NOMO-1 (cell line): ENCODE measurements around the gene IGFL2.
A peak's percentile ranks its signal among the peaks of the same experiment; 100 is the strongest.
"Not testable (repeated sequence)": the region's sequence is repeated elsewhere in the genome, so short reads cannot be mapped to it uniquely, and the experiment has no call there.

Experiments used
- DNase-seq, 2 experiments: peaks; one replicate each; lab custom pipeline; 2025; ENCODE audit not compliant: unreplicated experiment in 2 of 2; lab: John Stamatoyannopoulos, UW

IGFL2 gene

GRCh38 chr19:46147791-46148288, at the start of gene IGFL2:
Gene IGFL2 (plus strand): TSS chr19:46148238. CDS start chr19:46148279, 41 bp downstream.
- DNase-seq: no peak

- no peak for DNase-seq
Measured at GRCh38 chr19:46100344-46100743, 47.7 kb upstream of the IGFL2 start.

DNA sequence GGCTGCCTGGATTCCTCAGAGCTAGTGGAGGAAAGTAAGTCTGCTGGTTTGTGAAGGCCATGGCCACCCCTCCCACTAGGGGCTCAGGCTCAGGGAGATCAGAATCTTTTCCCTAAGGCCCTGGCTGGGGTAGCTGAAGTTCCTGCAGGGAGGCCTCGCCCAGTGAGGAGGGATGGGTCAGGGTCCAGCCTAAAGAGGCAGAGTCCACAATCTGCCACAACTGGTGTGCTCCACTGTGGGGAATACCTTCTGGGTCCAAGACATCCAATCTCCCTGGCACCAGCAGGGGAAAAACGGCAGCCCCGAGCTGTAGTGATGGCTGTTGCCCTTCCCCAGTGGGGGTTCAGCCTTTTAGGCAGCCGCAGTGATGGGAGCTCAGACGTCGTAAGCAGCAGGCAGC, 46.7 kb upstream of the IGFL2 start:
- no peak for DNase-seq

DNA sequence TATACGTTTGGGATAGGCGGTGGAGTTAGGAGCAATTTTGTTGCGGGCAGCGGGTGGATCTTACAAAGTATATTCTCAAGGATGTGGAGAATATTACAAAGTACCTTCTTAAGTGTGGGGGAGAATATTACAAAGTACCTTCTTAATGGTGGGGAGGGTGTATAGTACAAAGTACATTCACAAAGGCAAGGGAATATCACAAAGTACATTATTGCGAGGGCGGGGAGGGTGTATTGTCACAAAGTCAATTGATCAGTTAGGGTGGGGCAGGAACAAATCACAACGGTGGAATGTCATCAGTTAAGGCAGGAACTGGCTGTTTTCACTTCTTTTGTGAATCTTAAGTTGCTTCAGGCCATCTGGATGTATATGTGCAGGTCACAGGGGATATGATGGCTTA, 45.7 kb upstream of the IGFL2 start:
- not testable (repeated sequence) for DNase-seq

- no peak for DNase-seq
Measured at GRCh38 chr19:46107371-46107770, 40.7 kb upstream of the IGFL2 start.

DNA sequence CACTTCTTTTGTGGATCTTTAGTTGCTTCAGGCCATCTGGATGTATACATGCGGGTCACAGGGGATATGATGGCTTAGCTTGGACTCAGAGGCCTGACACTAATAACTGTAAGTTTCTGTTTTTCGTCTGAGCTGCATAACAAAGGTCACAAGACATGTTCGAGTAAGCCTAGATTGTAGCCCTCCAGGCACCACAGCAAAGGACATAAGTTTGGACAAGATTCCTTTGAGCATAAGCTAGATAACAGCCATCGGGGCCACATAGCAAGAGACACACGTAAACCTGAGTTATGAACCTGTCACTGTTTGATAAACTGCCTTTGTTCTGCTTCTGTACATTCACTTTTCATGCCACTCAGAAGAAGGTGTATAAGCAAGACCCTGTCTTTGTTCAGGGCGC, 38.2 kb upstream of the IGFL2 start:
- DNase-seq: no peak

- no peak for DNase-seq
Measured at GRCh38 chr19:46111376-46111775, 36.7 kb upstream of the IGFL2 start.

DNA sequence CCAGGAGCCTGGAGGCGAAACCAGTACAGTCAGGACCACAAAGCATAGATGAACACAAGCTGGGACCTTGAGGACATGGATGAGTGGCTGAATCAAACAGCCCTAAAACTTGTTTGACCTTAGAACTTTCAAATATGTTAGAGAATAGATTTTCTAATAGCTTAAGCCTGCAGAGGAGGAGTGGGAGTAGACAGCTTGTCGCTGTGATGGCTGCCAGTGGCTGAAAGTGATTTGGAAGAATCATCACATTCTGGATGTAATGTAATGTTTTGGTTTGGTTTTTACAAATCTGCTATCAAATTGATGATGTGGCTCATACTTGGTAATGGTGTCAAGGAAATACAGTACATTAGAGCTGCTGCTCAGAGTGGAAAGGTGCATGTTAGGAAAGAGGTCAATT, 35.5 kb upstream of the IGFL2 start:
- DNase-seq: no peak

DNA sequence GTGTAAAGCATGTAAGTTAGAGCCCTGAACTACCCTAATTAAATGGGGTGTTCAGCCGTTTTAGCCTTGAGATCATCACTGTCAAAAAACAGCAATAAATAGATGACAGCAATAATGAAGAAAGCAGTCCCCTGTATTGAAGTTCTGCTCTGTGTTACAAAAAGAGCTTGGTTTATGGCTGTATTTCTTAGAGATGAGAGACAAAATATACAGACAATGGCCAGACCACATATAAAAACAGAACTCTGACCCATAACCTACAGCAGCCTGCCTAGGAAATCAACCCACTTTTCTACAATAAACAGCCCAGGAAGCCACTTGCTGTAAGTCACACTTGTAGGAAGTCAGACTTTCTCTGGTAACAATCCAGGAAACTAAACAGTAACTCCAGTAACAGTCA, 34.3 kb upstream of the IGFL2 start:
- DNase-seq: no peak

DNA sequence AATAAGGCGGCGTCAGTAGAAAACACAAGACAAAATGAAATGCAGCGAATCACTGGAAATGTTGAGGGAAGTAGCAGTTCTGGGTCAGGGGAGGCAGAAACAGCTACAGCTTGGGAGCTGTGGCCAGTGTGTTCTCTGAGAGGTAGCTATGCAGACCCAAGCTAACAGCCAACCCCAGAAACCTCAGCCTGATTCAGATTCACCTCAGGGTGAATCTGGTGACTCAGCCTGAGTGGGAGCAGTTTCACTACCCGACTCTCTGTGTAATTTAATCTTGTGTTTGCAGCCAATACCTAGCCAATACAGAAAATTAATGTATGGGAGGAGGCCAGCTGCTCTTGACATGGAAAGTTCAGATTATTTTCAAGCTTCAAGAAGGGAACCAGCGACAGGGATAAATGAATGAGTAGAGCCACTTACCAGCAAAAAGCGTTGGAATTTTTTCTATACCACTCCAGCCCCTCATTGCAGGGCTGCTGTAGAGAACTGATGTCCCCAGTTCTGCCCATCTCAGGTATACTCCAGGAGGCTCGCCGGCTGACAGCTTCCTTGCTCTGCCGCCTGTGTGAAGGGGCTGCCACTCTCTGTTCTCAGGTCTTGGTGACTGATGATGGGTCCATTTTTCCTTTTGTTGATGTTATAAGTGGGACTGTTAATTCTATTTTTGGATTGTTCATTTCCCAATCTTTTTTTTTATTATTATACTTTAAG, 32.5 kb upstream of the IGFL2 start:
- DNase-seq: peak in 1 of 2 experiments; percentile 12

DNA sequence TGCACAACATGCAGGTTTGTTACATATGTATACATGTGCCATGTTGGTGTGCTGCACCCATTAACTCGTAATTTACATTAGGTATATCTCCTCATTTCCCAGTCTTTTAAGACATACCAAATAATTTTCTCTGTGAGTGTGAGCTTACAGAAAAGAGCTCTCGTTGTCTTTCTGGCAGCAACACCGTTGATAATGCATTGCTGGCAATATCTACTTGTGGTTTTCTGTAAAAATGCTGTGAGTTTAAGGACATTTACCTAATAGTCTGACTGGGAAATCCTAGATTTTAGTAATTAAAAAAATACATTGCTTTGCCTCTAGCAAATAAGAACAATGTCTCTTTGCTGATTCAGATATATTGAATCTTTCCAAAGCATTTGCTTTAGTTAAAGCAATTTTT, 31.9 kb upstream of the IGFL2 start:
- DNase-seq: no peak

GRCh38 chr19:46118136-46118535, 29.9 kb upstream of the IGFL2 start:
- no peak for DNase-seq

GRCh38 chr19:46124638-46125115, 23.4 kb upstream of the IGFL2 start, which contains the start of gene IGFL3:
Gene IGFL3 (minus strand): TSS chr19:46124688. CDS start chr19:46124649, 39 bp downstream.
- peak; percentile 59 to 67 for DNase-seq

DNA sequence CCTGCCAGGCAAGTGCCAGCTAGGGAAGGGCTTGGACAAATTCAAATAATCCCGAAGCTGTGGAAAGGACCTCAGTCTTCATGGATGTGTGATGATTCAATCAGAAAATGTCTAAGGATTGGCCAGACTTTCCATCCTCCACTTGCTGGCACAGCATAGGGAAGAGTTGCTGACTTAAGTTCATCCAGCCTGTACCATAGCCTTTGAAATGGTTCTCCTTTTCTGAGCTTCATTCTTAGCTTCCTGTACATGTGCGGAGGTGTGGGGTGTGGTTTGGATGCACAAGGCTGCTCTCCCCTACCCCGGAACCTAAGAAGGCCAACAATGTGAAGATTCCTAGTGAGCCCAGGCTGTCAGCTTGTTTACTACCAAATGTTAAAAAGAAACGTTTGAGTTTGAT, 22.6 kb upstream of the IGFL2 start:
- DNase-seq: peak in 1 of 2 experiments; percentile 14

DNA sequence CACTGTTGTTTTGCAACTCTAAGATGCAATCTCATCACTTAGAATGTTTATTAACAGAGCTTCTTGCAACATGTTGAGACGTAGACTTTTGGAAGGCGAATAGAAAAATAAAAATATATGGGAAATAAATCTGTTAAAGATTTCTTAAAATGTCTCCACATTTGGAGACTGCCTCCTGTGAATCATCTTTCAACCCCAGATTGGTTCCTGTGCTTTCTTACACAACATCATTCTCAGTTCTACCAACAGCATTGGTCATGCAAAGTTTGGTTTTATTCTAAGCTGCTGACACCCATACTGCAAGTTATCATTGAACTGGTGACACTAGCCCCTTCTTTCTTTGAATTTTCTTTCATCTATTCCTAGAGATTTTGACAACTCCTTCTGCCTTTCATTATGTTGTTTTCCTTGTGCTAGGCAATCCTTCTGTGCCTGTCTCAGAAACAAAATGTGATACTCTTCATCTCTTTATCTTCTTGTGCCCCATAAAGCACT, 21.9 kb upstream of the IGFL2 start:
- no peak for DNase-seq

- no peak for DNase-seq
Measured at GRCh38 chr19:46131485-46132143, 16.4 kb upstream of the IGFL2 start.

DNA sequence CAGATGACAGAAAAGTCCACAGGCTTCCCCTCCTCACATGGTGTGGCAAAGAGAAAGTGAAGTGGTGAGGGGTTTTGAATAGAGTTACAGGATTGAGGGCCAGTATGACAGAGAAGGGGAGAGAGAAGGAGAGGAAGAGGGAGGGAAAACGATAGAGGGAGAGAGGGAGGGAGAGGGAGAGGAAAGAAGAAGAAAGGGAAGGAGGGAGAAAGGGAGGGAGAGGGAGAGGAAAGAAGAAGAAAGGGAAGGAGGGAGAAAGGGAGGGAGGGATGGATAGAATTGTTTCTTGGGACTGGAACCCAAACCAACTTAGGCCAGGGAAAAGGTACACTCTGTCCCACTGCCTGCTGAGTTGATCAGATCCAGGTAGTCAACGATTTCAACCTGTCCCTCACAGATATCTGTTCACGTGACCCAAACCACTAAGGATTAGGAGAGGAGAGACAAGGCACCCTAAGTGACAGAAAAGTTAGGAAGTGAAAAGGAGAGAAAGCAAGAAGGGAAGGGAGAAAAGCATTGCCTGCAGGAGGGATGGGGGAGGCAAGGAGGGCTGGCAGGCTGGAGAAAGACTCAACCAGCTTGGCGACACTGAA, 15.4 kb upstream of the IGFL2 start:
- DNase-seq: no peak

DNA sequence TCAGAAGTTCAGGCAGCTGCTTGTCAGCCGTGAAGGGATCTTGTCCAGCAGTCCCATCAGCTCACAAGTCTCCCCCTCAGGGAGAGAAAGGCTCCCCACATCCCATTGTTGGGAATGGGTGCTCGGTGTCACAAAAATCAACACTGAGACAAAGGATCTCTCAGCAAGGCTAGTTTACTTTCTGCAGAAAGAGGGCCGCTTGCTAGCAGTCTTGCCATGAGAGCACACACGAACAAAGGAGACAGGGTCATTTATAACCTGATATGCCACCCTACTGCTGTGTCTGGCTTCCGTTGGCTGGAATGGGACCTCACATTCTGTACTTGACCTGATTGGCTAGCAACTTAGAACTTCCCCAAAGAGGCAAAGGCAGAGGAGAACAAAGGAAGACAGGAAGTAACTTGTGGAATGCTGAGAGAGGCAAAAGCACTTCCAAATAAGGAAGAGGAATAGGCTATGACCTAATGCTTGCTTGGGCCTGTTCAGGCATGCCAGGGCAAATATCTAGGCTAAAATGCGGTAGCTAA, 14.9 kb upstream of the IGFL2 start:
- peak; percentile 28 to 30 for DNase-seq

- no peak for DNase-seq
Measured at GRCh38 chr19:46133777-46134241, 14.2 kb upstream of the IGFL2 start.

GRCh38 chr19:46134527-46134926, 13.5 kb upstream of the IGFL2 start:
- peak in 1 of 2 experiments; percentile 1 for DNase-seq

DNA sequence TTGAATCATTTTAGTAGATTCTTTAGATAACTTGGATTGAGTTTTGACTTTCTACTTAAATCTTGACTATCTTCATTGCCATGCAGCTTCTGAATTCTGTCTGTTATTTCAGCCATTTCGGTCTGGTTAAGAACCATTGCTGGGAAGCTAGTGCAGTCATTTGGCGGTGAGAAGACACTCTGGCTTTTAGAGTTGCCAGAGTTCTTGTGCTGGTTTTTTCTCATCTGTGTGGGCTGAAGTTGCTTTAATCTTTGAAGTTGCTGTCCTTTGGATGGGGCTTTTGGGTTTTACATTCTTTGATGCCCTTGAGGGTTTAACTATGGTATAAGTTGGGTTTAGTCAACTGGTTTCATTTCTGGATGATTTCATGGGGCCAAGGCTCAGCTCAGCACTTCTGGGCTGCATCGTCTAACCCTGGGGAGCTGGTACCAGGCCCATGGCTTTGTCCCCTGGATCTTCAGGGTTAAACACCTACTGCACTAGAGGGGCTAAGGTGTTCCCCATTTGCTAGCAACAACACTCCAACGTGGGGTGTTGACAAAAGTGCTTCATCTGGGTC, 10.0 kb upstream of the IGFL2 start:
- no peak for DNase-seq
